ENCODE data around the gene CYTH2. TPM values are rescaled to one million over a fixed set of nuclear protein-coding genes. Genes with fewer than 3 reads are reported as not detected.

Gene CYTH2
- total RNA-seq, 1 donor from 2014 or later, result 32.1 TPM

- H3K4me3 ChIP-seq, result peak overlapping the region; percentile 96
- peaks cover 50% of the 10 kb centered on the region for H3K36me3 ChIP-seq
- H3K9me3 ChIP-seq (replicated peaks), result no peaks in the 10 kb centered on the region
- TF ChIP-seq CTCF (IDR thresholded peaks at IDR 0.05; ENCODE audit: borderline replicate concordance), result no peak
- peak overlapping the region; percentile 99 for H3K27ac ChIP-seq (replicated peaks)
- DNase-seq, result no peak
- intact Hi-C loops (cut with micrococcal nuclease), result no loop called here
- peaks cover 33% of the 10 kb centered on the region for H3K4me1 ChIP-seq
- no peaks in the 10 kb centered on the region for H3K27me3 ChIP-seq (ENCODE audit: low read depth)
Measured at GRCh38 chr19:48469934-48470680, 938 bp downstream of the CYTH2 start.

DNA sequence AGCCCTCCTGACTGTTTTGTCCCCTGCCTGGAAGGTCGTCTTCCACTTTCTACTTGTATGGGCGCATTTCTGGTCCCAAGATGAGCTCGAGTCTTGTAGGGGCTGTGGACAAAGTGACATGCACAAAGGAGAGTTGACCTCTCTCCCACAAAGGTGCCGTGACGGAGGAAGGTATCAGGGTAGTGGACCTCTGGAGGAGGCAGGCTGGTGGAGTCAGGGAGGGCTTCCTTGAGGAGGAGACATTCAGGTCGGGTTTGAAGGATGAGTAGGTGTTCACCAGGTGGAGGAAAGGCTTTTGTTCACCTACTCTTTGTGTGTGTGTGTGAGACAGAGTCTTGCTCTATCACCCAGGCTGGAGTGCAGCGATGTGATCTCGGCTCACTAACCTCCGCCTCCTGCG lies 1.7 kb downstream of the CYTH2 start:
- H3K4me1 ChIP-seq, result peaks cover 33% of the 10 kb centered on the region
- peak overlapping the region; percentile 99 for H3K27ac ChIP-seq (replicated peaks)
- peak overlapping the region; percentile 96 for H3K4me3 ChIP-seq
- no peak for TF ChIP-seq CTCF (IDR thresholded peaks at IDR 0.05; ENCODE audit: borderline replicate concordance)
- H3K27me3 ChIP-seq (ENCODE audit: low read depth), result no peaks in the 10 kb centered on the region
- intact Hi-C loops (cut with micrococcal nuclease), result no loop called here
- H3K9me3 ChIP-seq (replicated peaks), result no peaks in the 10 kb centered on the region
- H3K36me3 ChIP-seq, result peaks cover 57% of the 10 kb centered on the region
- no peak for DNase-seq

- H3K27me3 ChIP-seq (ENCODE audit: low read depth), result no peaks in the 10 kb centered on the region
- TF ChIP-seq CTCF (IDR thresholded peaks at IDR 0.05; ENCODE audit: borderline replicate concordance), result no peak
- intact Hi-C loops (cut with micrococcal nuclease), result no loop called here
- H3K36me3 ChIP-seq, result peaks cover 67% of the 10 kb centered on the region
- H3K4me1 ChIP-seq, result peaks cover 33% of the 10 kb centered on the region
- no peak for DNase-seq
- H3K4me3 ChIP-seq, result no peak overlapping the region
- H3K9me3 ChIP-seq (replicated peaks), result no peaks in the 10 kb centered on the region
- H3K27ac ChIP-seq (replicated peaks), result no peak overlapping the region
Measured at GRCh38 chr19:48471836-48472235, 2.7 kb downstream of the CYTH2 start.

- no peak overlapping the region for H3K4me3 ChIP-seq
- no peak for TF ChIP-seq CTCF (IDR thresholded peaks at IDR 0.05; ENCODE audit: borderline replicate concordance)
- no peaks in the 10 kb centered on the region for H3K27me3 ChIP-seq (ENCODE audit: low read depth)
- no peak overlapping the region for H3K27ac ChIP-seq (replicated peaks)
- DNase-seq, result no peak
- intact Hi-C loops (cut with micrococcal nuclease), result no loop called here
- no peaks in the 10 kb centered on the region for H3K9me3 ChIP-seq (replicated peaks)
- peaks cover 82% of the 10 kb centered on the region for H3K36me3 ChIP-seq
- H3K4me1 ChIP-seq, result peaks cover 28% of the 10 kb centered on the region
Measured at GRCh38 chr19:48473161-48473966, 4.2 kb downstream of the CYTH2 start.

DNA sequence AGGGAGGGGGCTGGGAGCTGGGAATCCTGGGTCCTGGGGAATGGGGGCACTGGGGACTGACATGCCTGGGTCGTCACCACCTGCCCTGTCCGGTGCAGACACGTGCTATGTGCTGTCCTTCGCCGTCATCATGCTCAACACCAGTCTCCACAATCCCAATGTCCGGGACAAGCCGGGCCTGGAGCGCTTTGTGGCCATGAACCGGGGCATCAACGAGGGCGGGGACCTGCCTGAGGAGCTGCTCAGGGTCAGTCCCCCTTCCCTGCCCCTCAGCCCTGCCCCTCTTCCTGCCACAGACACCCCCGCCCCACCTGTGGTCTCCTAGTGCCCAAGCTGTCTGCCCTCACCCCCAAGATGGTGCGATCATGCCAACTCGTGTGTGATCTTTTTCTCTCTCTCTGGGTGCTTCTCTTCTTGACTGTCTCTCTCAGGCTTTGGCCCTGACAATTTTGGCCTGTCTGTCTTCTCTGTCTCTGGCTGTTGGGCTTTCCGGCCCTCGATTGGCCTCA lies 5.0 kb downstream of the CYTH2 start:
- DNase-seq, result no peak
- no peaks in the 10 kb centered on the region for H3K9me3 ChIP-seq (replicated peaks)
- no peak overlapping the region for H3K4me3 ChIP-seq
- peaks cover 26% of the 10 kb centered on the region for H3K4me1 ChIP-seq
- peaks cover 87% of the 10 kb centered on the region for H3K36me3 ChIP-seq
- H3K27ac ChIP-seq (replicated peaks), result no peak overlapping the region
- intact Hi-C loops (cut with micrococcal nuclease), result no loop called here
- H3K27me3 ChIP-seq (ENCODE audit: low read depth), result no peaks in the 10 kb centered on the region
- no peak for TF ChIP-seq CTCF (IDR thresholded peaks at IDR 0.05; ENCODE audit: borderline replicate concordance)
